COLO829 (cell line): Measurements from ENCODE around the gene ZNF576.
"Not testable (repeated sequence)": the region's sequence is repeated elsewhere in the genome, so short reads cannot be mapped to it uniquely, and the experiment has no call there.

Source experiments
- DNase-seq: peaks from one replicate; pipeline ENCODE4 v3.0.0; 2012; ENCODE audit warnings: low spot score

The ZNF576 gene

GRCh38 chr19:43575156-43575950 lies 21.0 kb upstream of the ZNF576 start, which contains the start of the genes PINLYP and XRCC1:
Gene PINLYP, plus strand, starts transcription at chr19:43575801. Its CDS starts 1,391 bp downstream, at chr19:43577192.
Gene XRCC1, minus strand, starts transcription at chr19:43575527. Its CDS starts 69 bp downstream, at chr19:43575458.
- peak; percentile 99 for DNase-seq

DNA sequence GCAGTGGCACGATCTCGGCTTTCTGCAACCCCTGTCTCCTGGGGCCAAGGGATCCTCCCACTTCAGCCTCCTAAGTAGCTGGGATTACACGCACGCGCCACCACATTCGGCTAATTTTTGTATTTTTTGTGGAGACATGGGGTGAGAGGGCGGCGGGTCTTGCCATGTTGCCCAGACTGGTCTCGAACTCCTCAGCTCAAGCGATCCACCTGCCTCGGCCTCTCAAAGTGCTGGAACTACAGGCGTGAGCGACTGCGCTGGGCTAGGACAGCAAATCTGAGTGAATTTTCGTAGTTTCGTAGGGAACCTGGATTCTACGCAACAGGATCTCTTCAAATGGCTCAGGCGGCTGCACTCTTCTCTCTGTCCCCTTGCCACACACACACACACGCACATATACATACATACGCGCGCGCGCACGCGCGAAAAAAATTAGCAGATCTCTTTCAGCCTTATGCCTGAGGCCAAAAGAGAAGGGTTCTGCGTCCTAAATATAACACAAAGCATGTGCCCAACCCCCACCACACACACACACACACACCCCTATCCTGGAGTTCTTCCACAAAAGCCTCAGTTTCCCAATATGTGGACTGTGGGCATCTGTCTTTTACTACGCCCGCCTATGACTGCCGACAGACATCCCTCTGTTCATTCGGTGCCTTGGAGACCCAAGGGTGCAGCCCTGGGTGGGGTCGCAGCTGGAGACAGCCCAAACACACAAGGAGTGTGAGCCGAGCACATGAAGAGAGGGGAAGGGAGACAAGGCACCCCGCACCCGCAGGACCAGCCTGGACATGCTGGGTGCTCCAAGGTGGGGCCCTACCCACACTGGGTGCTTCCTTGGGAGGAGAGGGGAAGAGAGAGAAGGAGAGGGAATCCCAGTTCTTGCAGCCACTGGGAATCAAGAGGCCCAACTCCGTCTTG lies 20.2 kb upstream of the ZNF576 start:
- no peak for DNase-seq

GRCh38 chr19:43578787-43579186 lies 17.6 kb upstream of the ZNF576 start:
- DNase-seq: no peak

DNA sequence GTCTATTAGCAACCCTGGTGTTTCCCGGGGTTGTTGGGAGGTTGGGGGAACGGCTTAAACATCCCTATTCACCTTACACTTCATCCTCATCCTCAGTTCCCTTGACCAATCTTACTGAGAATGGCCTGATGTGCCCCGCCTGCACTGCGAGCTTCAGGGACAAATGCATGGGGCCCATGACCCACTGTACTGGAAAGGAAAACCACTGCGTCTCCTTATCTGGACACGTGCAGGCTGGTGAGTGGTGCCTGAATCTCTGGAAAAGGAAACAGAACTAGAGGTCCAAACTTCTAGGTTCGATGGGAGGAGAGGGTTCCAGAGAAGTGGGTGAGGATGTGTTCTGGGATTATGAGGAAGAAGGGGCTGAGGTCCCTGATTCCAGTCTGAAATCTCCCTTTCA lies 14.9 kb upstream of the ZNF576 start:
- DNase-seq: no peak

DNA sequence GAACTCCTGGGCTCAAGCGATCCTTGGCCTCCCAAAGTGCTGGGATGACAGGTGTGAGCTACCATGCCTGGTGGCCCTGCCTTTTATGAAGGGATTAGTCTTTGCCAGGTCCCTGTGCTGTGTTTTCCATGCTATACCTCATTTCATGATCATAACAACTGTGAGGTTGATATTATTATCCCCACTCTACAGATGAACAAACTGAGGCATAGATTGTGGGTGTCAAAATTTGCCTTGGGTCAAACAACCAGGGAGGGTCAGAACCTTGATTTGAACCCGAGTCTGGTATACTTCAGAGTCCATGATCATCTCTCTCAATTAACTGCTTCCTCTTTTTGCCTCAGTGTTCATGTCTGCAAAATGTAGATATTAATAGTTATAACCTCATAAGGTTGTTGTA lies 13.9 kb upstream of the ZNF576 start:
- DNase-seq: no peak

- no peak for DNase-seq
Observed at GRCh38 chr19:43584484-43584883, 11.9 kb upstream of the ZNF576 start.

GRCh38 chr19:43586346-43586745 lies 10.0 kb upstream of the ZNF576 start:
- no peak for DNase-seq

DNA sequence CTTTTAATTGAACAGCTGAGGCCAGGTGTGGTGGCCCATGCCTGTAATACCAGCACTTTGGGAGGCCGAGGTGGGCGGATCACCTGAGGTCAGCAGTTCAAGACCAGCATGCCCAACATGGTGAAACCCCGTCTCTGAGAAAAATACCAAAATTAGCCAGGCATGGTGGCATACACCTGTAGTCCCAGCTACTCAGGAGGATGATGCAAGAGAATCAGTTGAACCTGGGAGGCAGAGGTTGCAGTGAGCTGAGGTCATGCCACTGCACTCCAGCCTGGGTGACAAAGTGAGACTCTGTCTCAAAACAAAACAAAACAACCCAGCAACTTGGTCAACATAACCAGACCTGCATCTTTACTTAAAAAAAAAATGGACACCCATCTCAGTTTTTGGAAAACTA lies 9.4 kb upstream of the ZNF576 start:
- not testable (repeated sequence) for DNase-seq

GRCh38 chr19:43589277-43589676 lies 7.1 kb upstream of the ZNF576 start:
- no peak for DNase-seq

- DNase-seq: no peak
Observed at GRCh38 chr19:43589678-43590077, 6.7 kb upstream of the ZNF576 start.

DNA sequence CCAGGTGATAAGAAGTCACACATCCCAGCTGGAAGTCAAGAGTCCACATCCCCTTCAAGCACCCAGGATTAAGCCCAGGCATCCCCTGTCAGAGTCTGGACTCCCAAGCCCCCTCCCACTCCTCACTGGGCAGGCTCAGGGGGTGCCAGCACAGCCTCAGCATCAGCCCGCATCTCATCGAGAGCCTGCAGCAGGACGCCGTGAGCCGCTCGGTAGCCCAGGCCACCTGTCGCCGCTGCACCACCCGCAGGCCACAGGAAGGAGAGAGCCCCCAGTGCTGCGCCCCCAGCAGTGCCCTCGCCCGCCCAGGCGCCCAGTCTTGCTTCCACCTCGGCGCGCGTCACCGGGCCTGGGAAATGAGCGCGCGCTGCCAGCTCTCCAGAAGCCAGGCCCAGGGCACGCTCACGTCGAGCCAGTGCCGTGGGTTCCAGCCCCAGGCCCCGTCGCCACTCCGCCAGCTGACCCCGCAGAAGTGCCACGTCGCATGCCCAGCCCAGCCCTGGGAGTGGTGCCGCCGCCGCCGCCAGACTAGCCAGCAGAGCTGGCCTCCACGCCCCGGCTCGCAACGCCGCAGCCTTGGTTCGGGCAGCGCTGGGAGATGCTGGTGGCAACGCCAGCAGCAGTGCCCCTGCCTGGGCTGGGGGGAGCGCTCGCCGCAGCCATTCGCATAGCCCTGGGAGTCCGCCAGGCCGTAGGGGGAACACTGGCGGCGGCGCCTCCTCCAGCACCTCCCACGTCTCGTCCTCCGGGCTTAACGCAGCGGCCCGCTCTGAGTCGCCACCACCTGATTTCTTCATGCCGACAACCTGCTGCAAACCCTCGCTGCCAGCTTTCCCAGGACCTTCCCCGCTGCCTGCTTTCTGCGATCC lies 4.3 kb upstream of the ZNF576 start:
- no peak for DNase-seq

DNA sequence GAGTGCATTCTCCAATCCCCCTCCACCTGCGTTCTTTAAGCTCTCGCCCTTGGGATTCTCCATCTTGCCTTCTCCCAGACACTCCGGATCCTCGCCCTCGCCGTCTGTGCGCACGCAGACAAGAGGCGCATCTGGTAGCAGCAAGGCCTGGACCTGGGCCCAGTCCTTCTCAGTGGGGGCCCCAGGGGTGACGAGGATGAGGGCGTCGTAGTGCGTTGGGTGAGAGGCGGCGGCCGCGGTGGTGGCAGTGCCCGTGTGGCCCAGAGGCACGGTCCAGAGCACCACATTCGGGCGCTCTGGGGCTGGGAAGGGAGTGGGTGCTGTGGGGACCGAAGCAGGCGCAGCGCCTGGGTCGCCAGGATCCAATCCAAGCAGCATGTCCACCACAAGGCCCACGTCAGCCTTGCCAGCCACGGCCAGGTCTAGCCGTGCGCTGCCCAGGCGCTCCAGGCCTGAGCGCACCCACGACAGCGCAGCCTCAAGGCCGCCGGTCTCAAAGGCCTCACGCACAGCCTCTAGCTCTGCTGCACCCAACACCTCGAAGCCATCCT lies 3.5 kb upstream of the ZNF576 start:
- no peak for DNase-seq

GRCh38 chr19:43594081-43594697 lies 2.2 kb upstream of the ZNF576 start:
- DNase-seq: no peak

DNA sequence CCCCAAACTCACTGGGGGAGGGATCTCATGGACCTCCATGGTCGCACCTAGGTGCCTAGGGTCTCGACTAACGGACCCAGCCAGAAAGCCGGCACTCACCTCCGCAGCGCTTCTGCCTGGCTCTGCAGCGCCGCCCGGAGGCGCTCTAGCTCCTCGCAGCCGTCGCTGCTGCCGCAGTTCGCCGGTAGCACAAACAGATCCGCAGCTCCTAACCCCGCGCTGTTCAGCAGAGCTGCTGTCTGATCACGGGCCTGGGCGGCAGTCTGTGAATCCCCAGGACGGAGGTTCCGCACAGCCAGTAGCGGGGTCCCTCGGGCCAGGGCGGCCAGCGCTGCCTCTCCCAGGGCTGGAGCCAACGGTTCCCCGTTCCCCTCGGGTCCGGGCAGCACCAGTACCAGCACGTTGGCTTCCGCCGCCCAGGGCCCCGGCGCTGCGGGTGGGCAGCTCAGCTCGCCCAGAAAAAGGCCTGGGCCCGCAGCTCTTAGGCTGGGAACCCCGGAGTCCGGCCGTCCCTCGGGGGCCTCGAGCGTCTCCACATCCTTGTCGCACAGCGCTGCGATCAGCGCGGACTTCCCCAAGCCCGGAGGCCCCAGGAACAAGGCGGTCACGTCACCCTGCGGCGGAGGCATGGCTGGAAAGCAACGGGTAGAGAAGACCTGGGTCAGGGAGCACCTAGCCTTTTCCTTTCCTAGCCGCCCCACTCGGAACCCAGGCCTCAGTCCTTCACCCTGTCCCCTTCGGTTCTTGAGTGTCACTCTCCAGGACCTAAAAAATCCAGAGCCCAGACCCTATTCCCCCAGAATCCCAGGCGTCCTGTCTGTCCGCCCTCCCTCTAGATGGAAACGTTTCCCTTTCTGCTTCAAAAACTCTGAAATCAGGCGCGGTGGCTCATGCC lies 1.4 kb upstream of the ZNF576 start:
- peak; percentile 38 for DNase-seq

GRCh38 chr19:43595605-43595998 lies 793 bp upstream of the ZNF576 start:
- no peak for DNase-seq

- DNase-seq: no peak
Observed at GRCh38 chr19:43596842-43597461, 557 bp downstream of the ZNF576 start.

DNA sequence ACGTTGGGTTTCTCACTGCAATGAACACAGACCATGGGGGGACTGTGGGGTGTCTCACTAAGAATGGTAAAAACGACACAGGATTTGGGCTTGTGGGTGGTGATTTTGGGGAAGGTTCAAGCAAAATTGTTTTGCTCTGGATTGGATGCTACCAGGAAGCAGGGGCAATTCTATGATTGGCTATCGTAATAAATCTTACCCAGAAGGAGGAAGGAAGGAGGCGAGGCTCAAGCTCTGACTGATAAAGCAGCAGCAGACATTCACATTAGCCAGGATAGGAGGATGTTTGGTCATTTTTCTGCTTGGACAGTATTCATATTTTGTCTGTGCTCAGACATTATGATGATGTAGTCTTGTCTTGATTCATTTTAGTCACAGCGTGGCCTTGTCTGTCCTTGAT lies 1.5 kb downstream of the ZNF576 start:
- no peak for DNase-seq

- no peak for DNase-seq
Observed at GRCh38 chr19:43598445-43599240, 2.2 kb downstream of the ZNF576 start.
